Measurements from ENCODE around the gene TLE4.
"Not testable (repeated sequence)": the region's sequence is repeated elsewhere in the genome, so short reads cannot be mapped to it uniquely, and the experiment has no call there.

TLE4 gene

GRCh38 chr9:79598562-79599345 lies 27.0 kb downstream of the TLE4 start:
- no peak for DNase-seq

- DNase-seq: peak in 7 of 51 donors; percentile 13 to 42 (median 25)
These were observed 28.7 kb downstream of the TLE4 start for GRCh38 chr9:79600466-79600865.

- DNase-seq: no peak
These were observed 31.6 kb downstream of the TLE4 start for GRCh38 chr9:79603222-79603920.

GRCh38 chr9:79604149-79604548 lies 32.4 kb downstream of the TLE4 start:
- DNase-seq: no peak

GRCh38 chr9:79604921-79605562 lies 33.3 kb downstream of the TLE4 start:
- DNase-seq: no peak

GRCh38 chr9:79606529-79606928 lies 34.8 kb downstream of the TLE4 start:
- not testable (repeated sequence) for DNase-seq

- DNase-seq: no peak
These were observed 37.8 kb downstream of the TLE4 start for GRCh38 chr9:79609468-79610018.

- no peak for DNase-seq
These were observed 38.4 kb downstream of the TLE4 start for GRCh38 chr9:79610019-79610631.

GRCh38 chr9:79610791-79611614 lies 39.2 kb downstream of the TLE4 start:
- DNase-seq: no peak

- DNase-seq: no peak
These were observed 41.4 kb downstream of the TLE4 start for GRCh38 chr9:79613145-79613544.

- DNase-seq: no peak
These were observed 43.3 kb downstream of the TLE4 start for GRCh38 chr9:79615038-79615437.

- DNase-seq: no peak
These were observed 44.2 kb downstream of the TLE4 start for GRCh38 chr9:79616013-79616412.

- DNase-seq: no peak
These were observed 45.2 kb downstream of the TLE4 start for GRCh38 chr9:79616971-79617370.

GRCh38 chr9:79617395-79617794 lies 45.6 kb downstream of the TLE4 start:
- DNase-seq: peak in 1 of 51 donors; percentile 5

- DNase-seq: no peak
These were observed 48.2 kb downstream of the TLE4 start for GRCh38 chr9:79619930-79620329.

- no peak for DNase-seq
These were observed 50.3 kb downstream of the TLE4 start for GRCh38 chr9:79621916-79622575.

GRCh38 chr9:79623799-79624721 lies 52.3 kb downstream of the TLE4 start:
- DNase-seq: peak in 10 of 51 donors; percentile 3 to 26 (median 12)

GRCh38 chr9:79629721-79630120 lies 58.0 kb downstream of the TLE4 start:
- no peak for DNase-seq

Measured in hypothalamus (tissue), 51 donors.